A549 (cell line): ENCODE results near the gene CMPK1. TPM values are rescaled to one million over a fixed set of nuclear protein-coding genes. Genes with fewer than 3 reads are reported as not detected.
A peak's percentile ranks its signal among the peaks of the same experiment; 100 is the strongest.

Experiments
- ATAC-seq, 2 experiments: fragments of 200-7000 bp in 1 of 2; fragments of >200 bp in 1 of 2; cut with Nextera tagmentation in 1 of 2; cut with Tn5 transposase in 1 of 2; 3 replicates each; pipeline versions ENCODE4 v1.8.0 to v1.9.1; 2018 to 2020; ENCODE audit warnings: mild to moderate bottlenecking in 1 of 2, moderate library complexity in 1 of 2
- CTCF ChIA-PET: fragments of 300-600 bp; sonication (Branson Sonifier 250); formaldehyde crosslinking; extraction: SDS; loops from one replicate; lab custom pipeline; 2021; ENCODE audit warnings: antibody characterized with exemption, inconsistent platforms; lab: Yijun Ruan, JAX
- POLR2A ChIA-PET: fragments of 350-600 bp; formaldehyde crosslinking; extraction: SDS; loops from one replicate; lab custom pipeline; 2021; ENCODE audit warnings: antibody characterized with exemption, inconsistent platforms; lab: Yijun Ruan, JAX
- DNase-seq, 2 experiments: peaks; one replicate each; pipeline versions ENCODE4 v3.0.0 to v3.0.0-alpha.2; 2011 to 2016; ENCODE audit warnings: low read depth in 1 of 2, low spot score in 1 of 2
- FAIRE-seq: peaks from 2 replicates; lab custom pipeline; 2011; peaks lifted over from hg19 to GRCh38; lab: Jason Lieb, UNC
- H3K27ac ChIP-seq, 2 experiments: fragments of >200 bp; sonication (Bioruptor Twin); formaldehyde crosslinking; 3 replicates each; pipeline ENCODE4 v1.5.1; 2016 to 2017
- H3K4me1 ChIP-seq: fragments of >200 bp; sonication (Bioruptor Twin); formaldehyde crosslinking; 3 replicates; pipeline ENCODE4 v1.6.1; 2016
- H3K4me2 ChIP-seq: fragments of >200 bp; sonication (Bioruptor Twin); formaldehyde crosslinking; 3 replicates; pipeline ENCODE4 v1.6.1; 2016
- H3K4me3 ChIP-seq: fragments of >200 bp; sonication (Bioruptor Twin); formaldehyde crosslinking; 3 replicates; pipeline ENCODE4 v1.5.1; 2016
- H3K9me3 ChIP-seq: fragments of >200 bp; sonication (Bioruptor Twin); formaldehyde crosslinking; 3 replicates; pipeline ENCODE4 v1.6.1; 2016
- BHLHE40 ChIP-seq: IDR thresholded peaks from 2 replicates; pipeline ENCODE4 v1.6.1; 2012; ENCODE audit warnings: low read depth, low read length, inconsistent platforms
- CBX8 ChIP-seq: fragments of 200-600 bp; sonication (generic); IDR thresholded peaks from 2 replicates; pipeline ENCODE4 v1.6.1; 2016
- CEBPB ChIP-seq, 2 experiments: fragments of >200 bp in 1 of 2; sonication (Bioruptor Twin) in 1 of 2; formaldehyde crosslinking in 1 of 2; IDR thresholded peaks; 2 replicates each; pipeline ENCODE4 v1.6.1; 2012 to 2016
- CHD4 ChIP-seq: fragments of 200-600 bp; sonication (generic); IDR thresholded peaks from 2 replicates; pipeline ENCODE4 v1.6.1; 2016; ENCODE audit warnings: antibody characterized with exemption, mild to moderate bottlenecking, borderline replicate concordance
- CTCF ChIP-seq: fragments of >200 bp; sonication (Bioruptor Twin); formaldehyde crosslinking; IDR thresholded peaks from 3 replicates; pipeline ENCODE4 v1.5.1; 2016
- EHMT2 ChIP-seq: fragments of 200-600 bp; sonication (generic); IDR thresholded peaks from 2 replicates; pipeline ENCODE4 v1.6.1; 2016; ENCODE audit warnings: antibody characterized with exemption, low read depth, mild to moderate bottlenecking, moderate library complexity
- EP300 ChIP-seq, 2 experiments: fragments of >200 bp; sonication (Bioruptor Twin); formaldehyde crosslinking; IDR thresholded peaks; 2 replicates in 1 of 2; 3 replicates in 1 of 2; pipeline ENCODE4 v1.6.1; 2016 to 2017
- ESRRA ChIP-seq: fragments of 150-350 bp; IDR thresholded peaks from 2 replicates; pipeline ENCODE4 v1.6.1; 2014; ENCODE audit warnings: mild to moderate bottlenecking, low read length, borderline replicate concordance
- FOSB ChIP-seq: fragments of 250-450 bp; sonication (Bioruptor Pico); IDR thresholded peaks from 2 replicates; pipeline ENCODE4 v1.5.0; 2020; ENCODE audit warnings: mild to moderate bottlenecking, moderate library complexity
- FOSL2 ChIP-seq, 2 experiments: fragments of 450-650 bp in 1 of 2; fragments of >200 bp in 1 of 2; sonication (Bioruptor Twin) in 1 of 2; formaldehyde crosslinking; IDR thresholded peaks; 2 replicates each; pipeline versions ENCODE4 v1.5.0 to v1.6.1; 2016 to 2020; ENCODE audit warnings: mild to moderate bottlenecking in 1 of 2, moderate library complexity in 1 of 2
- GATA3 ChIP-seq: IDR thresholded peaks from 2 replicates; pipeline ENCODE4 v1.6.1; 2012; ENCODE audit warnings: borderline replicate concordance
- KDM5A ChIP-seq: fragments of 200-600 bp; sonication (generic); IDR thresholded peaks from 2 replicates; pipeline ENCODE4 v1.6.1; 2016; ENCODE audit warnings: antibody characterized with exemption, mild to moderate bottlenecking
- MAFK ChIP-seq: fragments of 450-650 bp; IDR thresholded peaks from 2 replicates; pipeline ENCODE4 v1.6.1; 2014; ENCODE audit not compliant: partially characterized antibody
- MAZ ChIP-seq: fragments of 150-350 bp; IDR thresholded peaks from 2 replicates; pipeline ENCODE4 v1.6.1; 2014; ENCODE audit warnings: antibody characterized with exemption, low read depth, low read length, borderline replicate concordance
- NPAS2 ChIP-seq: fragments of 250-450 bp; sonication (Bioruptor Pico); IDR thresholded peaks from 2 replicates; pipeline ENCODE4 v1.8.0; 2022; ENCODE audit warnings: mild to moderate bottlenecking, moderate library complexity, borderline replicate concordance
- NR3C1 ChIP-seq: fragments of >200 bp; sonication (Bioruptor Twin); formaldehyde crosslinking; IDR thresholded peaks from 3 replicates; pipeline ENCODE4 v1.6.1; 2017
- PBX3 ChIP-seq: IDR thresholded peaks from 2 replicates; pipeline ENCODE4 v1.6.1; 2012
- RAD21 ChIP-seq, 2 experiments: fragments of >200 bp in 1 of 2; sonication (Bioruptor Twin) in 1 of 2; formaldehyde crosslinking in 1 of 2; IDR thresholded peaks in 1 of 2; conservative IDR thresholded peaks in 1 of 2; 2 replicates in 1 of 2; 3 replicates in 1 of 2; pipeline ENCODE4 v1.6.1; 2012 to 2018; ENCODE audit warnings: inconsistent platforms in 1 of 2
- RARB ChIP-seq: fragments of 250-450 bp; sonication (Bioruptor Pico); IDR thresholded peaks from 2 replicates; pipeline ENCODE4 v1.8.0; 2021; ENCODE audit warnings: mild to moderate bottlenecking, moderate library complexity
- TP53 ChIP-seq: fragments of 250-450 bp; sonication (Bioruptor Pico); IDR thresholded peaks from 2 replicates; pipeline ENCODE4 v1.5.0; 2021; ENCODE audit warnings: mild to moderate bottlenecking, moderate library complexity
- WGBS: methylation state at CpG from one replicate; pipeline ENCODE4 v1.1.6; 2017; ENCODE audit errors: missing lambda C conversion rate; 5-methylcytosine and 5-hydroxymethylcytosine counted together
- polyA plus RNA-seq, 4 experiments: library from polyadenylated mRNA; depleted of rRNA in 3 of 4; stranded (reverse); fragments of >200 nt; fragmentation: RNase III in 1 of 4; extraction: RNeasy Plus Mini Kit Qiagen cat#74134 plus additional on column Dnase treatment in 1 of 4; gene quantifications; 2 replicates in 3 of 4; 3 replicates in 1 of 4; pipeline ENCODE4 v1.2.3, GENCODE V29; 2011 to 2017

The CMPK1 gene
- polyA plus RNA-seq, 2 of the 4 experiments (the other 2 are of a cell fraction) = 89.3 to 103 TPM

GRCh38 chr1:47323599-47324031, 10.0 kb upstream of the CMPK1 start:
- ChIA-PET CTCF (interaction anchor here (0.6 to 1.6 kb wide), 3 partner anchors 9 to 326 kb away, joined by 3 to 5 read pairs (median 3); partner anchors contain the start of gene STIL), POLR2A (no interaction called here)
- Histone ChIP-seq H3K27ac (peak overlapping the region; percentile 2 to 49; a peak in 1 of 6 replicates), H3K9me3 (no peaks in the 10 kb centered on the region), H3K4me2 (no peak overlapping the region), H3K4me1 (peaks cover 18% of the 10 kb centered on the region; the same call in 2 of the 3 replicates), H3K4me3 (no peak overlapping the region)
- TF ChIP-seq NPAS2 (CRISPR knock-in tag) (no peak), FOSB (CRISPR knock-in tag) (no peak), ESRRA (no peak), MAZ (no peak), EP300 (IDR thresholded peaks at IDR 0.05) (no peak), GATA3 (no peak), MAFK (no peak), EHMT2 (no peak)
- FAIRE-seq (no peak), ATAC-seq (peak in 1 of 2 experiments; percentile 60; a peak in 3 of 6 replicates), DNase-seq (peak in 1 of 2 experiments; percentile 41)
- WGBS = 20% methylated on average over 1 of the region's 1 CpG

GRCh38 chr1:47324682-47325081, 8.9 kb upstream of the CMPK1 start:
- H3K4me2 ChIP-seq = no peak overlapping the region
- no peak for FAIRE-seq
- TF ChIP-seq TP53 (CRISPR knock-in tag) = no peak
- no peak for TF ChIP-seq CHD4
- TF ChIP-seq RAD21 (conservative IDR thresholded peaks at IDR 0.05 in 1 of 2, IDR thresholded peaks at IDR 0.05 in 1 of 2) = no peak
- TF ChIP-seq BHLHE40 = no peak
- no peak for TF ChIP-seq CTCF
- no peak for TF ChIP-seq PBX3
- TF ChIP-seq FOSL2 (IDR thresholded peaks at IDR 0.05) = no peak
- TF ChIP-seq FOSL2 (CRISPR knock-in tag; IDR thresholded peaks at IDR 0.05) = no peak
- TF ChIP-seq MAZ = no peak
- TF ChIP-seq KDM5A = no peak
- no peak for TF ChIP-seq CBX8
- no peak for TF ChIP-seq EHMT2
- no peak for TF ChIP-seq NR3C1
- TF ChIP-seq CEBPB (IDR thresholded peaks at IDR 0.05) = no peak
- no peak for TF ChIP-seq RARB
- TF ChIP-seq, all 56 proteins: peak for 0
- DNase-seq = no peak
- ATAC-seq = no peak
- ChIA-PET POLR2A (interaction anchor here (0.6 to 2.1 kb wide), 3 partner anchors 9 to 15 kb away, joined by 3 to 18 read pairs (median 8); partner anchors contain the start of genes CMPK1 and STIL), CTCF (interaction anchor here (0.8 to 1.6 kb wide), 2 partner anchors 10 to 73 kb away, joined by 4 to 5 read pairs; partner anchors contain the start of gene STIL)
- no peaks in the 10 kb centered on the region for H3K9me3 ChIP-seq
- H3K27ac ChIP-seq = no peak overlapping the region
- WGBS = 100% methylated on average over 3 of the region's 3 CpGs
- H3K4me1 ChIP-seq = peaks cover 18% of the 10 kb centered on the region; the same call in 2 of the 3 replicates
- H3K4me3 ChIP-seq = no peak overlapping the region

- ATAC-seq = peak; percentile 73 to 84
- Histone ChIP-seq H3K9me3 (no peaks in the 10 kb centered on the region), H3K4me2 (no peak overlapping the region), H3K4me1 (peaks cover 18% of the 10 kb centered on the region; the same call in 2 of the 3 replicates), H3K4me3 (no peak overlapping the region), H3K27ac (0 out of 6 replicates have a peak overlapping the region, but pooled peaks of 1 of the 2 experiments have one; percentile 18)
- DNase-seq = peak; percentile 14 to 63
- WGBS = 56% methylated on average over 2 of the region's 2 CpGs
- no peak for FAIRE-seq
- TF ChIP-seq KDM5A (no peak), FOSL2 (IDR thresholded peaks at IDR 0.05) (no peak), FOSL2 (CRISPR knock-in tag; IDR thresholded peaks at IDR 0.05) (peak; percentile 48)
- CTCF ChIA-PET = interaction anchor here (0.8 to 1.1 kb wide), 2 partner anchors 74 to 147 kb away, joined by 4 read pairs; no protein-coding TSS in a partner anchor
- POLR2A ChIA-PET = interaction anchor here (0.7 to 2.1 kb wide), 3 partner anchors 8 to 136 kb away, joined by 3 to 18 read pairs (median 5); partner anchors contain the start of genes CMPK1, PDZK1IP1 and STIL
These were observed 8.1 kb upstream of the CMPK1 start for GRCh38 chr1:47325528-47325927.
